Measurements from ENCODE around the gene APLF. TPM values are rescaled to one million over a fixed set of nuclear protein-coding genes. Genes with fewer than 3 reads are reported as not detected.
"Not testable (repeated sequence)": the region's sequence is repeated elsewhere in the genome, so short reads cannot be mapped to it uniquely, and the experiment has no call there.

APLF gene
- total RNA-seq, 2 donors from 2014 or later: 6.3 to 9.2 TPM

DNA sequence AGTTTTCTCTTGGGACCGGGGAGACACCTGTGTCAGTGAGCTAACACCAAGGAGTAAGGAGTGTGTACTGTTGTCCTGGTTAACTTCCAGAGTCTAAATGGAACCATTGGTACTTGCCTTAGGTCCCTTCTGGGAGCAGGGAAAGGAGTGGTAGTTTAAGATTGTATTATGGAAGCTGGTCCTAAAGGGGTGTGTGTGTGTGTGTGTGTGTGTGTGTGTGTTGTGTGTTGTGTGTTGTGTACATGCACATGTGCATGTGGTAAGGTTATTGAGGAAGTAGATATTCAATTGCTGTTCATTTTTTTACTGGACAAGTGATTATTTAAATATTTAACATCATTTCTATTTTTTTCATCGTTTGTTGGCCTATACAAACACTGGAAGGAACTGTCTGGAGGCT is 1.4 kb downstream of the APLF start:
- intact Hi-C loops (cut with DNase I): no loop called here
- DNase-seq (ENCODE audit: low spot score): no peak

GRCh38 chr2:68469935-68470334 is 2.5 kb downstream of the APLF start:
- DNase-seq (ENCODE audit: low spot score): no peak
- intact Hi-C loops (cut with DNase I): no loop called here

DNA sequence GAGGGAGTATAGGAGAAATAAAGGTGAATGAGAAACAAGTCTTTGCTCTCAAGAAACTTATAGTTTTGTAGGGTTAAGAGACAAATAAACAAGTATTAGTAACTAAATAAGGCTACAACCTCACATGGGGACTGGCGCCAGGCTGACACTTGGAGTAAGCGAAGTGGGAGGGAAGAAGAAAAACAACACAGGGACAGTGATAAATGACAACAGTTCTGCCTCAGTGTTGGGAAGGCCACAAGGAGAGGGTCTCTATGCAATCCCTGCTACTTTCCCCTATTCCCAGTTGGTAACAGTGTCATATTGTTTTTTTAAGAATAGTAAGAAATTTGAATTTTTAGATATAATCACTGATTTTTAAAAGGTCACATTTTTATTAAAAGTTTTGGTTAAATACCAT is 4.0 kb downstream of the APLF start:
- DNase-seq (ENCODE audit: low spot score): no peak
- intact Hi-C loops (cut with DNase I): no loop called here

GRCh38 chr2:68472796-68473414 is 5.5 kb downstream of the APLF start:
- no peak for DNase-seq (ENCODE audit: low spot score)

GRCh38 chr2:68475110-68475509 is 7.7 kb downstream of the APLF start:
- DNase-seq (ENCODE audit: low spot score): no peak
- intact Hi-C loops (cut with DNase I): no loop called here

More at GRCh38 chr2:68472796-68473414, 5.5 kb downstream of the APLF start:
- intact Hi-C loops (cut with DNase I): no loop called here

DNA sequence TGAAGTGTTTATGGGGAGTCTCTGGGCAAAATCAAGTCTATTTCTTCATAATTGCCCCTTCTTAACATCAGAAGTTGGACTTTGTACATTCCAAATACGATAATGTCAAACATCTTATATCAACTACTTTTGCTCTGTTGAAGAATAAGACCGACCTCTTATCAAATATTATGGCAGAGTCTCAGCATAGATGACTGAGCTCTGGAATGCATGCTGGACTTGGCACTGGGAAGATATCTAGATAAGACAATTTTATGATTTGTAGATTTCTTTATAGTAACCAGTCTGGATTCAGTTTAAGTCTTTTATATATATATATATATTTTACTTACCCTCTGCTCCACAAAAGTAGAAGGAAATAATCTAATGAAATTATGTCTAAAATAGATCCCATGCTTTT is 8.2 kb downstream of the APLF start:
- intact Hi-C loops (cut with DNase I): no loop called here
- no peak for DNase-seq (ENCODE audit: low spot score)

GRCh38 chr2:68476454-68476853 is 9.1 kb downstream of the APLF start:
- intact Hi-C loops (cut with DNase I): no loop called here

GRCh38 chr2:68478688-68479087 is 11.3 kb downstream of the APLF start:
- intact Hi-C loops (cut with DNase I): no loop called here
- DNase-seq (ENCODE audit: low spot score): no peak

More at GRCh38 chr2:68476454-68476853, 9.1 kb downstream of the APLF start:
- DNase-seq (ENCODE audit: low spot score): no peak

DNA sequence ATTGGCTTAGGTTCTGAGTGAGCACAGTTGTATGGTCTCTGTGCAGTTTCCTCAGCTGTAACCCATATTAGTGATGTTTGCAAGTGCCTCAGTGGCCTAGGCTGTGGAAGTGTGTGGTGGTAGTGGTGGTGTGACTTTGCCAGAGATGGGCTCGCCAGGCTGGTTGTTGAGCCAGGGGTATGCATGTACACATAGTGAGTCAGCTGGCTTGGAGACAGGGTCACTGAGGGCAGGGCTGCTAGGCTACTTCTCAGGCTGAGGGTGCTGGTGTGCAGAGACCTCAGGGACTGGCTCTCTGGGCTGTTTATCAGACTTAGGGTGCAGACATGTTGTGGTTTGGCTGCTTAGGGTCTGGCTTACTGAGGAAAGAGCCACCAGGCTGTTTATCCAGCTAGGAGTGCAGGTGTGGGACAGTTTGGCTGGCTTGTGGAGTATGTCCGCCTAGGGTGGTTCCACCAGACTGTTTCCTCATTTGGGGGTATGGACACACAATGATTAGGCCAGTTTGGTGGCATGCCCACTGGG is 15.0 kb downstream of the APLF start:
- intact Hi-C loops (cut with DNase I): no loop called here
- DNase-seq (ENCODE audit: low spot score): no peak

DNA sequence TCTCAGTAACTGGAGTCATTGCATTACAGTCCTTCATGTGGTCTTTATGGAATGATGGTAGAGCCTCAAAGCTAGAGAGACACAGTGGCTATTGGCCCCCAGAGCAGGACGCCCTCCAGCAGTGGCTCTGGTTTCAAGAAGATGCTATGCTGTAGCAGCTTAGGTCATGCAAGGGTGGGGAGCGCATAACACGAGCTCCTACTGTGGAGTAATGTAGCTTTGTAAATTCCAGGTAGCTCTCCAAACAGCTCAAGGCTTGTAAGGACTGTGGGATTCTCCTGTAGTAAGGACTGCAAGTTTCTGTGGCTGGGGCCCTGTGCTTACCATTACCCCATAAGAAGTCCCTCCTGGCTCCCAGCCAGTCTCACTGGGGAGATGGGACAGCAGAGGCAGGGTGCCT is 15.6 kb downstream of the APLF start:
- intact Hi-C loops (cut with DNase I): no loop called here
- DNase-seq (ENCODE audit: low spot score): no peak

GRCh38 chr2:68487773-68488355 is 20.5 kb downstream of the APLF start:
- intact Hi-C loops (cut with DNase I): no loop called here
- DNase-seq (ENCODE audit: low spot score): no peak

- intact Hi-C loops (cut with DNase I); DNase-seq (ENCODE audit: low spot score): not testable (repeated sequence)
Measured at GRCh38 chr2:68488605-68489004, 21.2 kb downstream of the APLF start.

DNA sequence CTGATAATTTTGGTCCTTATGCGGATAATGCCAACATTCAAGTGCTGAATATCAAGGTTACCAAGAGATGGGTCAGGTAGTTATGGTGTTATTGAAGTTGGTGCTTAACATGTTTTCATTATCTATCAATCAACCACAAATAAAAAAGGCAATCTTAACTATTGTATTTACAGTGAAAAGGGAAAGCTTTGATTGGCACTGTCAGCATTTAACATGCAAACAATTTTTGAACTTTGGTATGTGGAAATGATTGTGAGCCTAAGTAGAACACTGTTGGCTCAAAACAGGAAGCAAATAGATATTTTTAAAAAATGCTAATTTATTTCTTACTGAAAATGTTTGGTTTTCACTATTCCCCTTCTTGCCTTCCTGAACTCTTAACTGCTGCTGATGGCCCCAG is 21.9 kb downstream of the APLF start:
- intact Hi-C loops (cut with DNase I): no loop called here
- no peak for DNase-seq (ENCODE audit: low spot score)

- DNase-seq (ENCODE audit: low spot score): no peak
- intact Hi-C loops (cut with DNase I): loop anchor here in 1 of 2 donors (10.0 kb wide), 1 partner anchor 413 kb away; no protein-coding TSS in a partner anchor
Measured at GRCh38 chr2:68491582-68491981, 24.2 kb downstream of the APLF start.

DNA sequence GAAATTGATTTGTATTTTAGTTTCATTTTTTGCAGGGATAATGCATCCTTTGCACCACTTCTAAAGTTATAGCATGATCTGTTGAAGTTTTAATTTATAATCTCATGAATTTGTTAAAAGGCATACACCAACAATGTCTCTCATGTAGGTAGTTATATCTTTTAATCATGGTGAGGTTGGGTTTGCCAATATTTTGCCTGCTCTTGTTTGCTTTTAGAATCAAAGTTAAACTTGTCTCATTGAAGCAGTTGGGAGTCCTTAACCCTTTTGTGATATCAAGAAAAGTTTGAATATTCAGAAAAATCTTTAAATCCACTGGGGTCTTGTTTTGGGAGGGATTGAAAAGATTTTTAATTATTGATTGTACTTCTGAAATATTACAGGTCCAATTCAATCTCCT is 31.7 kb downstream of the APLF start:
- no peak for DNase-seq (ENCODE audit: low spot score)
- intact Hi-C loops (cut with DNase I): loop anchor here in 1 of 2 donors (10.0 kb wide), 1 partner anchor 406 kb away; no protein-coding TSS in a partner anchor

DNA sequence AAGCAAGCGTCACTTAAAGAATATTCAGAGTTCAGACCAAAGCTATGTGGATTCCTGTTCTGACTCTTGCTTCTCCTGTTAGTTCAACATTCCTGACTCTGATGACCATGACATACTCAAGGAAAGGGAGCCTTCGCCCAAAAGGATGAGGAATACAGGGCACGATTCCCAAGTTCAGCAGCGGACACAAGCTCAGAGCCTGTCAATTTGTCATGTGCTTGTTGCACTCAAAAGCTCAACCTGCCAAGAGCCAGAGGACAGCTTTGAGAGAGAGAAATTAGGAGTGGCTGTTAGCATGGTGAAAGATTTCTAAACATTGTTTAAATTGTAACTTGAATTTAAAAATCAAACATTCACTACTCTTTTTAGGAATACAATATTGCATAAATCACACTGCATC is 33.3 kb downstream of the APLF start:
- intact Hi-C loops (cut with DNase I): no loop called here

DNA sequence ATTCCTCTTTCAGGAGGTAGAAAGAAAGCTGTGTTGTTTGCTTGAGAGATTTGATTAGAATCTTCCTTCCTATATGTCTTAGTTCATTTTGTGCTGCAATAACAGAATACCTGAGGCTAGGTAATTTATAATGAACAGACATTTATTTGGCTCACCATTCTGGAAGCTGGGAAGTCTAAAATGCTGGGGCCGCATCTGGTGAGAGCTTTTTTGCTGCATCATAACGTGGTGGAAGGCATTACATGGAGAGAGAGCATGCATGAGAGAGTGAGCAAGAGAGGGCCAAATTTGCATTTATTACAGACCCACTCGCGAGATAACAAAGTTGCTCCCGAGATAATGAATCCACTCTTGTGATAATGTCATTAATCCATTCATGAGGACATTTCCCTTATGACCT is 34.4 kb downstream of the APLF start:
- DNase-seq (ENCODE audit: low spot score): no peak

More for the DNA sequence above, 33.3 kb downstream of the APLF start:
- no peak for DNase-seq (ENCODE audit: low spot score)

GRCh38 chr2:68505603-68506159 is 38.3 kb downstream of the APLF start:
- DNase-seq (ENCODE audit: low spot score): no peak
- intact Hi-C loops (cut with DNase I): no loop called here

More for the DNA sequence above, 34.4 kb downstream of the APLF start:
- intact Hi-C loops (cut with DNase I): no loop called here

- no peak for DNase-seq (ENCODE audit: low spot score)
- intact Hi-C loops (cut with DNase I): no loop called here
Measured at GRCh38 chr2:68506170-68506569, 38.8 kb downstream of the APLF start.

DNA sequence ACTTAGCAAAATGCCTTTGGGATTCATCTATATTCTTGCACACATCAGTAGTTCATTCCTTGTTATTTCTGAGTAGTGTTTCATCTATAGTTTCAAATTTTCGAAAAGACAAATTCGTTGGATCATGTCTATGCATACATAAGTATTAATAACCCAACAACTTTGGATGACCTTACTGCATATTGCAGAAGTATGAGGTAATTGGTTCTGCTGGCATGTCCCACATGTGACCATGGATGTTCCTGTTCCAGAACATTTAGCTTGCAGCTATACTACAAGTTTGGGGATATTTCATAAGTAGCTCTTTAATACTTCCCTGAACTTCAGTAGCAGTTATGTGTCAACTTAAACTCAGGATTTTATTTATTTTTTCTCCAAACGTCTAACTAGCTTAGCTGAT is 44.9 kb downstream of the APLF start:
- intact Hi-C loops (cut with DNase I): no loop called here
- DNase-seq (ENCODE audit: low spot score): no peak

- intact Hi-C loops (cut with DNase I): no loop called here
- no peak for DNase-seq (ENCODE audit: low spot score)
Measured at GRCh38 chr2:68512966-68513365, 45.6 kb downstream of the APLF start.

Data from posterior vena cava (tissue), 2 donors.